ENCODE data around the gene PSKH1.
"Not testable (repeated sequence)": the region's sequence is repeated elsewhere in the genome, so short reads cannot be mapped to it uniquely, and the experiment has no call there.

Gene PSKH1

GRCh38 chr16:67886387-67886786 lies 6.7 kb upstream of the PSKH1 start:
- no peak for DNase-seq (ENCODE audit: low read depth)

GRCh38 chr16:67888331-67888730 lies 4.7 kb upstream of the PSKH1 start:
- no peak for DNase-seq (ENCODE audit: low read depth)

GRCh38 chr16:67892375-67892774 lies 679 bp upstream of the PSKH1 start:
- no peak for DNase-seq (ENCODE audit: low read depth)

- DNase-seq (ENCODE audit: low read depth) = no peak
Observed at GRCh38 chr16:67893743-67894399, 817 bp downstream of the PSKH1 start.

- DNase-seq (ENCODE audit: low read depth) = no peak
Observed at GRCh38 chr16:67897231-67897630, 4.2 kb downstream of the PSKH1 start.

- DNase-seq (ENCODE audit: low read depth) = no peak
Observed at GRCh38 chr16:67901734-67902133, 8.7 kb downstream of the PSKH1 start.

- no peak for DNase-seq (ENCODE audit: low read depth)
Observed at GRCh38 chr16:67902831-67903230, 9.8 kb downstream of the PSKH1 start.

GRCh38 chr16:67907397-67908180 lies 14.5 kb downstream of the PSKH1 start:
- no peak for DNase-seq (ENCODE audit: low read depth)

- no peak for DNase-seq (ENCODE audit: low read depth)
Observed at GRCh38 chr16:67909056-67909742, 16.1 kb downstream of the PSKH1 start.

- no peak for DNase-seq (ENCODE audit: low read depth)
Observed at GRCh38 chr16:67910158-67910557, 17.1 kb downstream of the PSKH1 start.

GRCh38 chr16:67914758-67915495 lies 21.9 kb downstream of the PSKH1 start:
- no peak for DNase-seq (ENCODE audit: low read depth)

GRCh38 chr16:67915496-67915769 lies 22.4 kb downstream of the PSKH1 start:
- not testable (repeated sequence) for DNase-seq (ENCODE audit: low read depth)

- DNase-seq (ENCODE audit: low read depth) = no peak
Observed at GRCh38 chr16:67915831-67916723, 23.0 kb downstream of the PSKH1 start.

- DNase-seq (ENCODE audit: low read depth) = no peak
Observed at GRCh38 chr16:67917140-67917851, 24.2 kb downstream of the PSKH1 start.

- DNase-seq (ENCODE audit: low read depth) = no peak
Observed at GRCh38 chr16:67917852-67918236, 24.8 kb downstream of the PSKH1 start.

- no peak for DNase-seq (ENCODE audit: low read depth)
Observed at GRCh38 chr16:67919622-67920221, 26.7 kb downstream of the PSKH1 start.

- DNase-seq (ENCODE audit: low read depth) = no peak
Observed at GRCh38 chr16:67922221-67922620, 29.2 kb downstream of the PSKH1 start.

- DNase-seq (ENCODE audit: low read depth) = no peak
Observed at GRCh38 chr16:67922740-67923139, 29.7 kb downstream of the PSKH1 start.

- no peak for DNase-seq (ENCODE audit: low read depth)
Observed at GRCh38 chr16:67923414-67924116, 30.5 kb downstream of the PSKH1 start.

Measured in T follicular helper cell (primary cell).